ENCODE measurements around the gene ELL. TPM values are rescaled to one million over a fixed set of nuclear protein-coding genes. Genes with fewer than 3 reads are reported as not detected.

ELL gene
- polyA plus RNA-seq, 1 of the 3 experiments (the other 2 are of a cell fraction) = 7.4 TPM

DNA sequence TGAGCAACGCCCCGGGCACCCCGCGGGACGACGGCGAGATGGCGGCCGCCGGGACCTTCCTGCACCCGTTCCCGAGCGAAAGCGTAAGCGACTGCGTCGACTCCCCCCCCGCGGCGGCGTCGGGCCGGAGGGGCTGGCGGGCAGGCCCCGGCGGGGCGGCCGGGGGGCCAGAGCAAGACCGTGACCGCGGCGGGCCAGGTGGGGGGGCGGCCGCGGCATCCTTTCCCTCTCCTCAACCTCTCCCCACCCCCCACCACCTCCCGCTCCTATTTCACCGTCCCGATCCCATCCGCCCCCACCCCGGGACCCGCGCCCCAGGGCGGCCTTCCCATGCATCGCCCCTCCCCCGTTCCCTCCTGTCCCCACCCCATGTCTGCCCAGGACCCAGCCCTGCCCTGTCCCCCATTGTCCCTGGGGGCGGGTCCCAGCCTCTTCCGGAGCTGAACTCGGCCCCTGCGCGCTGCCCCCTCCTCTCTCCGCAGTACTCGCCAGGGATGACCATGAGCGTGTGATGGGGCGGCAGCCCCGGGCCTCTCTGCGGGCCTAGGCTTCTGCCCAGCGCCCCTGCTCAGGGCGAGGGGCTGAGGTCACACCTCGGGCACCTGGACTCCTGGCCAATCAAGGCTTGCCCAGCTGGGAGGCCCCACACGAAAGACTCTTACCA lies 88.0 kb downstream of the ELL start:
- Histone ChIP-seq H3K9me3 (no peaks in the 10 kb centered on the region), H3K4me2 (no peak overlapping the region), H3K4me1 (ENCODE audit: control insufficient read depth in 1 of 2, insufficient read depth in 2 of 2, low read depth in 1 of 2, low read length in 1 of 2) (peaks cover 8 to 49% of the 10 kb centered on the region in 2 experiments; a peak in 2 of 4 replicates), H2AFZ (ENCODE audit: low read depth) (no peak overlapping the region), H3K9ac (no peak overlapping the region), H3K9me2 (no peaks in the 10 kb centered on the region), H3K27me3 (ENCODE audit: insufficient read depth) (no peaks in the 10 kb centered on the region), H3K27ac (ENCODE audit: low read depth in 2 of 2, low read length in 1 of 2) (peak overlapping the region in 1 of 2 experiments; percentile 75; a peak in 2 of 4 replicates), H4K20me1 (ENCODE audit: insufficient read depth) (no peaks in the 10 kb centered on the region), H3F3A (replicated peaks; ENCODE audit: insufficient read depth) (peaks cover 10% of the 10 kb centered on the region), H3K36me3 (replicated peaks in 1 of 2; ENCODE audit: control insufficient read depth in 1 of 2, insufficient read depth in 2 of 2, low read length in 1 of 2) (peaks cover 0 to 11% of the 10 kb centered on the region in 2 experiments), H3K79me2 (ENCODE audit: insufficient read depth) (no peaks in the 10 kb centered on the region), H3K4me3 (ENCODE audit: low read depth in 2 of 2, low read length in 1 of 2) (peak overlapping the region in 1 of 2 experiments; percentile 21; a peak in 1 of 4 replicates)
- POLR2A ChIA-PET = interaction anchor here (2.5 kb wide), 1 partner anchor 15 kb away, joined by 13 read pairs; the partner anchor contains the start of gene SSBP4
- 70% methylated on average over 22 of the region's 60 CpGs for WGBS (ENCODE audit: low lambda C conversion rate)
- TF ChIP-seq, protein P1, sequence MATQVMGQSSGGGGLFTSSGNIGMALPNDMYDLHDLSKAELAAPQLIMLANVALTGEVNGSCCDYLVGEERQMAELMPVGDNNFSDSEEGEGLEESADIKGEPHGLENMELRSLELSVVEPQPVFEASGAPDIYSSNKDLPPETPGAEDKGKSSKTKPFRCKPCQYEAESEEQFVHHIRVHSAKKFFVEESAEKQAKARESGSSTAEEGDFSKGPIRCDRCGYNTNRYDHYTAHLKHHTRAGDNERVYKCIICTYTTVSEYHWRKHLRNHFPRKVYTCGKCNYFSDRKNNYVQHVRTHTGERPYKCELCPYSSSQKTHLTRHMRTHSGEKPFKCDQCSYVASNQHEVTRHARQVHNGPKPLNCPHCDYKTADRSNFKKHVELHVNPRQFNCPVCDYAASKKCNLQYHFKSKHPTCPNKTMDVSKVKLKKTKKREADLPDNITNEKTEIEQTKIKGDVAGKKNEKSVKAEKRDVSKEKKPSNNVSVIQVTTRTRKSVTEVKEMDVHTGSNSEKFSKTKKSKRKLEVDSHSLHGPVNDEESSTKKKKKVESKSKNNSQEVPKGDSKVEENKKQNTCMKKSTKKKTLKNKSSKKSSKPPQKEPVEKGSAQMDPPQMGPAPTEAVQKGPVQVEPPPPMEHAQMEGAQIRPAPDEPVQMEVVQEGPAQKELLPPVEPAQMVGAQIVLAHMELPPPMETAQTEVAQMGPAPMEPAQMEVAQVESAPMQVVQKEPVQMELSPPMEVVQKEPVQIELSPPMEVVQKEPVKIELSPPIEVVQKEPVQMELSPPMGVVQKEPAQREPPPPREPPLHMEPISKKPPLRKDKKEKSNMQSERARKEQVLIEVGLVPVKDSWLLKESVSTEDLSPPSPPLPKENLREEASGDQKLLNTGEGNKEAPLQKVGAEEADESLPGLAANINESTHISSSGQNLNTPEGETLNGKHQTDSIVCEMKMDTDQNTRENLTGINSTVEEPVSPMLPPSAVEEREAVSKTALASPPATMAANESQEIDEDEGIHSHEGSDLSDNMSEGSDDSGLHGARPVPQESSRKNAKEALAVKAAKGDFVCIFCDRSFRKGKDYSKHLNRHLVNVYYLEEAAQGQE (IDR thresholded peaks at IDR 0.05; ENCODE audit: low read depth, low read length) = no peak
- TF ChIP-seq SIN3A (IDR thresholded peaks at IDR 0.05; ENCODE audit: borderline replicate concordance, low read depth, low read length) (no peak), FOXM1 (IDR thresholded peaks at IDR 0.05; ENCODE audit: low read depth) (no peak), RAD21 (IDR thresholded peaks at IDR 0.05; ENCODE audit: low read length) (no peak), FOSL2 (IDR thresholded peaks at IDR 0.05; ENCODE audit: borderline replicate concordance, low read depth) (no peak), TAF1 (IDR thresholded peaks at IDR 0.05; ENCODE audit: borderline replicate concordance, low read depth, low read length) (no peak), NFIC (IDR thresholded peaks at IDR 0.05; ENCODE audit: borderline replicate concordance) (no peak)
- TF ChIP-seq, protein P2, sequence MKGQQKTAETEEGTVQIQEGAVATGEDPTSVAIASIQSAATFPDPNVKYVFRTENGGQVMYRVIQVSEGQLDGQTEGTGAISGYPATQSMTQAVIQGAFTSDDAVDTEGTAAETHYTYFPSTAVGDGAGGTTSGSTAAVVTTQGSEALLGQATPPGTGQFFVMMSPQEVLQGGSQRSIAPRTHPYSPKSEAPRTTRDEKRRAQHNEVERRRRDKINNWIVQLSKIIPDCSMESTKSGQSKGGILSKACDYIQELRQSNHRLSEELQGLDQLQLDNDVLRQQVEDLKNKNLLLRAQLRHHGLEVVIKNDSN (IDR thresholded peaks at IDR 0.05; ENCODE audit: borderline replicate concordance, low read depth) = no peak
- TF ChIP-seq, protein P3, sequence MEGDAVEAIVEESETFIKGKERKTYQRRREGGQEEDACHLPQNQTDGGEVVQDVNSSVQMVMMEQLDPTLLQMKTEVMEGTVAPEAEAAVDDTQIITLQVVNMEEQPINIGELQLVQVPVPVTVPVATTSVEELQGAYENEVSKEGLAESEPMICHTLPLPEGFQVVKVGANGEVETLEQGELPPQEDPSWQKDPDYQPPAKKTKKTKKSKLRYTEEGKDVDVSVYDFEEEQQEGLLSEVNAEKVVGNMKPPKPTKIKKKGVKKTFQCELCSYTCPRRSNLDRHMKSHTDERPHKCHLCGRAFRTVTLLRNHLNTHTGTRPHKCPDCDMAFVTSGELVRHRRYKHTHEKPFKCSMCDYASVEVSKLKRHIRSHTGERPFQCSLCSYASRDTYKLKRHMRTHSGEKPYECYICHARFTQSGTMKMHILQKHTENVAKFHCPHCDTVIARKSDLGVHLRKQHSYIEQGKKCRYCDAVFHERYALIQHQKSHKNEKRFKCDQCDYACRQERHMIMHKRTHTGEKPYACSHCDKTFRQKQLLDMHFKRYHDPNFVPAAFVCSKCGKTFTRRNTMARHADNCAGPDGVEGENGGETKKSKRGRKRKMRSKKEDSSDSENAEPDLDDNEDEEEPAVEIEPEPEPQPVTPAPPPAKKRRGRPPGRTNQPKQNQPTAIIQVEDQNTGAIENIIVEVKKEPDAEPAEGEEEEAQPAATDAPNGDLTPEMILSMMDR (IDR thresholded peaks at IDR 0.05) = no peak
- CTCF ChIA-PET = interaction anchor here (0.9 to 2.6 kb wide), 4 partner anchors 14 to 413 kb away, joined by 3 to 9 read pairs (median 5); partner anchors contain the start of gene SSBP4
- DNase-seq = peak; percentile 82
